Psoas muscle (tissue), 8 donors: ENCODE results near the gene GJB3. TPM values are rescaled to one million over a fixed set of nuclear protein-coding genes. Genes with fewer than 3 reads are reported as not detected.
A peak's percentile ranks its signal among the peaks of the same experiment; 100 is the strongest.

ENCODE experiments used
- ATAC-seq, 4 donors: fragments of 200-7000 bp; cut with Tn5 transposase; one replicate each; pipeline ENCODE4 v1.9.1; 2020; ENCODE audit warnings: moderate library complexity in 3 of 4, mild to moderate bottlenecking in 2 of 4
- DNase-seq, 2 donors: peaks; one replicate each; pipeline ENCODE4 v3.0.0-alpha.2; 2020
- H3K27ac ChIP-seq: fragments of 200-600 bp; one replicate; pipeline ENCODE4 v1.8.0; 2022
- H3K27me3 ChIP-seq, 3 donors: fragments of 200-600 bp in 1 of 3; one replicate each; pipeline versions ENCODE4 v1.6.1 to v1.8.0; 2013 to 2022; ENCODE audit warnings: low read length in 2 of 3, mild to moderate bottlenecking in 2 of 3, moderate library complexity in 1 of 3; ENCODE audit not compliant: insufficient read depth in 3 of 3
- H3K36me3 ChIP-seq, 2 donors: fragments of 200-600 bp in 1 of 2; one replicate each; pipeline versions ENCODE4 v1.6.1 to v1.8.0; 2013 to 2022; ENCODE audit warnings: low read depth in 1 of 2, mild to moderate bottlenecking in 1 of 2, moderate library complexity in 1 of 2; ENCODE audit not compliant: insufficient read depth in 1 of 2
- H3K4me1 ChIP-seq: fragments of 200-600 bp; one replicate; pipeline ENCODE4 v1.8.0; 2022
- H3K4me3 ChIP-seq: fragments of 200-600 bp; one replicate; pipeline ENCODE4 v1.8.0; 2022; ENCODE audit warnings: mild to moderate bottlenecking
- H3K9me3 ChIP-seq: fragments of 200-600 bp; one replicate; pipeline ENCODE4 v1.8.0; 2022
- CTCF ChIP-seq: fragments of 200-600 bp; IDR thresholded peaks from one replicate; pipeline ENCODE4 v1.8.0; 2022; ENCODE audit warnings: antibody characterized with exemption
- WGBS, 3 donors: extraction: QIAGEN DNeasy Blood & Tissue Kit; methylation state at CpG; one replicate each; pipeline versions ENCODE4 v1.1.6 to v1.1.7; 2013; 5-methylcytosine and 5-hydroxymethylcytosine counted together
- intact Hi-C, 2 donors: fragments of 100-400 bp; cut with DNase I; formaldehyde crosslinking; loops; one replicate each; pipeline versions ENCODE4 v1.11.0 to v1.14.2; 2022
- polyA plus RNA-seq, 3 donors: library from polyadenylated mRNA; stranded (reverse); fragments of 200-250 nt; gene quantifications; one replicate each; pipeline ENCODE4 v1.2.3, GENCODE V29; 2013
- total RNA-seq, 4 donors: library from RNA; stranded (reverse); fragmentation: NEBNext Ultra II Directional in 2 of 4; extraction: Animal tissue kit (Norgen Biotek cat#: 25700) in 2 of 4; gene quantifications; one replicate each; pipeline versions ENCODE4 v1.2.1 to v1.2.4, GENCODE V29; 2021 to 2023
- donor health status: healthy with polysubstance abuse.
- donor health status: DM: no; HTN: no; CAD: no; lungs with moderate emphysema.
- donor health status: Bipolar disorder and iron deficiency.
- donor health status: healthy.
- donor health status: DM: yes; HTN: yes; CAD: no.
- donor health status: DM: no; HTN: no; CAD: no.
- donor health status: DM: no; HTN: no; CAD: no.
- donor health status: DM: yes; HTN: yes; CAD: no.

The GJB3 gene
- total and polyA plus RNA-seq, 7 donors, result 0.03 TPM; not detected in 5

- TF ChIP-seq CTCF, result no peak
- Histone ChIP-seq H3K4me3 (no peak overlapping the region), H3K9me3 (no peaks in the 10 kb centered on the region), H3K27me3 (peaks cover 0 to 59% (median 19%) of the 10 kb centered on the region in 3 donors), H3K27ac (no peak overlapping the region), H3K36me3 (no peaks in the 10 kb centered on the region), H3K4me1 (no peaks in the 10 kb centered on the region)
- no peak for DNase-seq
- WGBS, 3 donors, result 64 to 75% (median 73%) methylated on average over 6 of the region's 6 CpGs
- no peak for ATAC-seq
- intact Hi-C loops, result no loop called here
Measured at GRCh38 chr1:34778381-34778780, 2.6 kb upstream of the GJB3 start.

GRCh38 chr1:34779005-34779404 is 2.0 kb upstream of the GJB3 start:
- WGBS, 3 donors, result 72 to 85% (median 83%) methylated on average over 5 of the region's 5 CpGs
- DNase-seq, result no peak
- no peak for TF ChIP-seq CTCF
- H3K36me3 ChIP-seq, result no peaks in the 10 kb centered on the region
- no peak for ATAC-seq
- intact Hi-C loops, result no loop called here
- no peak overlapping the region for H3K4me3 ChIP-seq
- no peak overlapping the region for H3K27ac ChIP-seq
- H3K9me3 ChIP-seq, result no peaks in the 10 kb centered on the region
- no peaks in the 10 kb centered on the region for H3K4me1 ChIP-seq
- peaks cover 0 to 60% (median 19%) of the 10 kb centered on the region in 3 donors for H3K27me3 ChIP-seq

GRCh38 chr1:34779526-34779925 is 1.5 kb upstream of the GJB3 start:
- H3K4me1 ChIP-seq, result no peaks in the 10 kb centered on the region
- WGBS, 3 donors, result 69 to 73% (median 70%) methylated on average over 5 of the region's 5 CpGs
- H3K9me3 ChIP-seq, result no peaks in the 10 kb centered on the region
- no peak for TF ChIP-seq CTCF
- H3K4me3 ChIP-seq, result no peak overlapping the region
- DNase-seq (peak in 1 of 2 donors; percentile 6), ATAC-seq (no peak)
- no peak overlapping the region for H3K27ac ChIP-seq
- intact Hi-C loops, result no loop called here
- peaks cover 0 to 60% (median 19%) of the 10 kb centered on the region in 3 donors for H3K27me3 ChIP-seq
- no peaks in the 10 kb centered on the region for H3K36me3 ChIP-seq

GRCh38 chr1:34779962-34780361 is 1.1 kb upstream of the GJB3 start:
- H3K36me3 ChIP-seq, result no peaks in the 10 kb centered on the region
- intact Hi-C loops, result no loop called here
- TF ChIP-seq CTCF, result no peak
- H3K4me3 ChIP-seq, result no peak overlapping the region
- peaks cover 0 to 60% (median 16%) of the 10 kb centered on the region in 3 donors for H3K27me3 ChIP-seq
- H3K4me1 ChIP-seq, result no peaks in the 10 kb centered on the region
- ATAC-seq (no peak), DNase-seq (peak in 1 of 2 donors; percentile 14)
- WGBS, 3 donors, result 83 to 90% (median 89%) methylated on average over 5 of the region's 5 CpGs
- no peaks in the 10 kb centered on the region for H3K9me3 ChIP-seq
- H3K27ac ChIP-seq, result no peak overlapping the region

- 70 to 81% (median 74%) methylated on average over 2 of the region's 2 CpGs for WGBS, 3 donors
- DNase-seq (peak in 1 of 2 donors; percentile 4), ATAC-seq (no peak)
- no peak for TF ChIP-seq CTCF
- no peaks in the 10 kb centered on the region for H3K36me3 ChIP-seq
- no peak overlapping the region for H3K27ac ChIP-seq
- H3K4me3 ChIP-seq, result no peak overlapping the region
- H3K27me3 ChIP-seq, result peaks cover 0 to 60% (median 16%) of the 10 kb centered on the region in 3 donors
- intact Hi-C loops, result no loop called here
- H3K9me3 ChIP-seq, result no peaks in the 10 kb centered on the region
- no peaks in the 10 kb centered on the region for H3K4me1 ChIP-seq
Measured at GRCh38 chr1:34780528-34780927, 486 bp upstream of the GJB3 start.
